ENCODE measurements around the gene ART4. TPM values are rescaled to one million over a fixed set of nuclear protein-coding genes. Genes with fewer than 3 reads are reported as not detected.

ART4 gene
- total RNA-seq, 2 donors from 2014 or later = 12.1 to 25.9 TPM

DNA sequence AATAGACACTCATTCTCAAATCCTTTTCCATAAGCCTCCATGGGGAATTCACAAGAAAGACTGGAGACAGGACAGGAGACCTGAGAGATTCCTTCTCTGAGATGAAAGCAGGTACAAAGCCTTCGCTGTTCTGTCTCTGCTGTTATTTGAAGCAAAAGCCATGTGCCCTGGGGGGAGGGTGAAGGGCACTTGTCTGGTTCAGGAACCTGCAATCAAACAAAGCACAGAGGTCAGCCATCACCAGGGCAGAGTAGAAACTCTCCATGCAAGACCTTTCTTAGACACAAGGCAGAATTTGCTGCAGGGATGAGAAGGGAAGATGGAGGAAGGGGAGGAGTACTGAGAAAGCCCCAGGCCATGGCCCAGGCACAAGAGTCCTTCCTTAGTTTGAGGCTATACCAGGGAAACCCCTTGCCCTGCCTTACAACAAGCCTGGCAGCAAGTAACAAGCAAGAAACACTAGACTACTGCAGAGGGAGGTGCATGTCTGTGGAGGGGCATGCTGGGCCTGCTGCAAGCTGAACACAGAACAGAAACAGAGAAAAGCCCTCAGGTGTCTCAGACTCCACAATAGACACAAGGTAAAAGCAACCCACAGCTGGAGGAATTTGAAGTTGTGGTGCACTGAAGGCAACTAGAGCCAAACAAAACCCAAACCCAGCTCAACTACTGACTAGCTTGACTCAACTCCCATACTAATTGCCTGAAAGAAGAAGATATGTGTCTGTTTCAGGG is 7.8 kb upstream of the ART4 start:
- no peaks in the 10 kb centered on the region for H3K36me3 ChIP-seq
- no peak overlapping the region for H3K4me3 ChIP-seq
- no peaks in the 10 kb centered on the region for H3K27me3 ChIP-seq
- H3K27ac ChIP-seq = no peak overlapping the region
- H3K4me1 ChIP-seq = peaks cover 0 to 26% of the 10 kb centered on the region in 2 donors
- TF ChIP-seq, protein P1, sequence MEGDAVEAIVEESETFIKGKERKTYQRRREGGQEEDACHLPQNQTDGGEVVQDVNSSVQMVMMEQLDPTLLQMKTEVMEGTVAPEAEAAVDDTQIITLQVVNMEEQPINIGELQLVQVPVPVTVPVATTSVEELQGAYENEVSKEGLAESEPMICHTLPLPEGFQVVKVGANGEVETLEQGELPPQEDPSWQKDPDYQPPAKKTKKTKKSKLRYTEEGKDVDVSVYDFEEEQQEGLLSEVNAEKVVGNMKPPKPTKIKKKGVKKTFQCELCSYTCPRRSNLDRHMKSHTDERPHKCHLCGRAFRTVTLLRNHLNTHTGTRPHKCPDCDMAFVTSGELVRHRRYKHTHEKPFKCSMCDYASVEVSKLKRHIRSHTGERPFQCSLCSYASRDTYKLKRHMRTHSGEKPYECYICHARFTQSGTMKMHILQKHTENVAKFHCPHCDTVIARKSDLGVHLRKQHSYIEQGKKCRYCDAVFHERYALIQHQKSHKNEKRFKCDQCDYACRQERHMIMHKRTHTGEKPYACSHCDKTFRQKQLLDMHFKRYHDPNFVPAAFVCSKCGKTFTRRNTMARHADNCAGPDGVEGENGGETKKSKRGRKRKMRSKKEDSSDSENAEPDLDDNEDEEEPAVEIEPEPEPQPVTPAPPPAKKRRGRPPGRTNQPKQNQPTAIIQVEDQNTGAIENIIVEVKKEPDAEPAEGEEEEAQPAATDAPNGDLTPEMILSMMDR (IDR thresholded peaks at IDR 0.05) = no peak
- DNase-seq (ENCODE audit: low spot score) = no peak
- no peaks in the 10 kb centered on the region for H3K9me3 ChIP-seq

DNA sequence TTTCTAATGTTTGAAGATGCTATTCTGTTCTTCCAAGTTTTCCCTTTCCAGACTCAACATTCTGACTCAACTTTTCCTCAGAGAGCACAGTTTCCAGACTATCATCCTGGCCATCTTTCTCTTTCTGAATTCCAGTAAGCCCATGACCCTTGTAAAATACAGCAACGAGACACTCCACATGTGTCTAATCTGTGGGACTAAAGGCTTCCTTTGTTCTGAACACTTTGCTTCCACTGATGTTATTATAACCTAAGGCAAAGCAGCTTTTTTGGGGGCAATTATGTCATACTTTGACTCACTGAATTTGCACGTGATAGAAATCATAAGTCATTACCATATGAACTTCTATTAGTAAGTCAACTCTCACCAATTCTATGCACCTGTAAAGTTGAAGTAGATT is 6.3 kb upstream of the ART4 start:
- Histone ChIP-seq H3K4me1 (peaks cover 0 to 33% of the 10 kb centered on the region in 2 donors), H3K27ac (peak overlapping the region; percentile 54 to 56), H3K4me3 (no peak overlapping the region), H3K27me3 (no peaks in the 10 kb centered on the region), H3K9me3 (no peaks in the 10 kb centered on the region), H3K36me3 (no peaks in the 10 kb centered on the region)
- TF ChIP-seq, protein P1 (IDR thresholded peaks at IDR 0.05) = no peak
- no peak for DNase-seq (ENCODE audit: low spot score)

DNA sequence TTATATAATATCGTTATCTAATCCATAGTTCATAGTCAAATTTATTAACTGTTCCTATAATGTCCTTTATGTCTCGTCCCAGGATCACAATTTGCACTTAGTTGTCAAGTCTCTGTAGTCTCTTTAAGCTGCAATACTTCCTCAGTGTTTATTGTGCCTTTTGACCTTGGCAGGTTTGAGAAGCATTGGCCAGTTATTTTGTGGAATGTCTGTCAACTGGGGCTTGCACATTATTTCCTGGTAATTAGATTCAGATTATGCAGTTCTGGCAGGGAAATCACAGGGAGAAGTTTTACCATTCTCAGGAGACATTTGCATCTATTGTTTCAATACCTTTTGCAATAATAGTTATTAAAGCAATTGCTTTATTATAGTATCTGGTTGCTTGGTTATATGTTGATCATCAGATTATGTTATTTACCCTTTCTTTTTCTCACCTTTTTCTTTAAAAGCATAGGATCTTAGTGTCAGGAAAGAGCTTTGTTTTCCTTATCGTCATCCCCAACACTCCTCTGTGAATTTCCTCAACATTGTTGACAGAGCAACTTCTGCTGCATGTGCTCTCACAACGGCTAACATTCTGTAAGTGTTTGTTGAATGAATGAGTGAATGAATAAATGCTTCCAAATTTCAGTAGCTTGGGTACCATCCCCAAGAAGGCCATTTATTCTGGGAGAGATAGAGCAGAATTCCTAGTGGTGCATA is 3.7 kb upstream of the ART4 start:
- TF ChIP-seq, protein P1 (IDR thresholded peaks at IDR 0.05) = no peak
- no peaks in the 10 kb centered on the region for H3K27me3 ChIP-seq
- H3K4me3 ChIP-seq = no peak overlapping the region
- no peaks in the 10 kb centered on the region for H3K36me3 ChIP-seq
- H3K9me3 ChIP-seq = no peaks in the 10 kb centered on the region
- no peak for DNase-seq (ENCODE audit: low spot score)
- H3K27ac ChIP-seq = peak overlapping the region; percentile 43 to 51
- H3K4me1 ChIP-seq = peaks cover 0 to 50% of the 10 kb centered on the region in 2 donors

DNA sequence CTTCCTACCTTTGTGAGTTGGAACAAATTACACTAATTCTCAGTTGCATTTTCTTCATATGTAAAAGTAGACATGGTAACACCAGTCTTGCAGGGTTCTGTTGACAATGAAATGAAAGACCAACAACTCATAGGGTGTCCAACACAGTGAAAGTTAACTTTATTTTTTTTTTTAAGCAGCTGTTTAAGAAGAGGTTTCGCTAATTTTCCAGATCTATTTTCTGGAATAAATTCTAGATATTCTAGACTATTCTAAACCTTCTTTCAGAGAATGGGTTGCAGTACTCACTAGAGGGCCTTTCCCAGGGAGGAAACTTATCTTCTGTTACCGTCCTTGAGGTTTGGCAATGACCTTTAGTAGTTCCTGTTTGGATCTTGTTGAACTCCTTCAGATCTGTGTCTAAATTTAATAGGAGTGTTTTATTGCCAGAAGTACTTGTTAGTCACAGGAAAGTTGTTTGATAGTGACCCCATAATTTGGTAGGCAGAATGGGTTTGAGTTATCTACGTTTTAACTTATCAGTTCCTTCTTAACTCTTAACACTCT is 2.8 kb upstream of the ART4 start:
- Histone ChIP-seq H3K36me3 (no peaks in the 10 kb centered on the region), H3K4me3 (no peak overlapping the region), H3K4me1 (peaks cover 0 to 59% of the 10 kb centered on the region in 2 donors), H3K27me3 (no peaks in the 10 kb centered on the region), H3K27ac (peak overlapping the region; percentile 43 to 51), H3K9me3 (no peaks in the 10 kb centered on the region)
- TF ChIP-seq, protein P1 (IDR thresholded peaks at IDR 0.05) = no peak
- DNase-seq (ENCODE audit: low spot score) = no peak

DNA sequence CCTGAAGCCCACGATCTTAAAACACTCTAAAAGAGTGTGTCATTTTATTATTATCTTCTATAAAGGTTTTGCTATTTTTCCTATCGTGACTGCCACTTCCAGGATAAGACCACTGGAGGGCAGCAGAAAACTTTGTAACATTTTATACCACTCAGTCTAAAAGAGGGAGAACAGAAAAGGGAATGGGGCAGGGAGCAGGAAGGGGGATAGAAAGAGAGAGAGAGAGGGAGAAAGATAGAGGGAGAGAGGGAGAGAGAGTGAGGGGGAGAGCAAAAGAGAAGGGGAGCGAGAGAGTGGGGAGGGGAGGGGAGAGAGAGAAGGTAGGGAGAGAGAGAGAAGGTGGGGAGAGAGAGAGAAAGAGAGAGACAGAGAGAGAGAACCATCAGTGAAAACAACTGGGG is 2.0 kb upstream of the ART4 start:
- Histone ChIP-seq H3K27ac (peak overlapping the region; percentile 43 to 51), H3K4me3 (no peak overlapping the region), H3K9me3 (no peaks in the 10 kb centered on the region), H3K36me3 (no peaks in the 10 kb centered on the region), H3K4me1 (peaks cover 0 to 67% of the 10 kb centered on the region in 2 donors), H3K27me3 (no peaks in the 10 kb centered on the region)
- peak; percentile 70 for DNase-seq (ENCODE audit: low spot score)
- TF ChIP-seq, protein P1 (IDR thresholded peaks at IDR 0.05) = peak in 1 of 2 donors; percentile 83

All from right atrium auricular region (tissue), 2 donors.